GM18502 (cell line): ENCODE results near the gene PARP12.

Source experiments
- ATAC-seq: cut with Tn5 transposase; IDR thresholded peaks from one replicate; pipeline ENCODE4 v1.9.1; 2021; ENCODE audit warnings: mild to moderate bottlenecking; ENCODE audit not compliant: unreplicated experiment, poor library complexity

The PARP12 gene

DNA sequence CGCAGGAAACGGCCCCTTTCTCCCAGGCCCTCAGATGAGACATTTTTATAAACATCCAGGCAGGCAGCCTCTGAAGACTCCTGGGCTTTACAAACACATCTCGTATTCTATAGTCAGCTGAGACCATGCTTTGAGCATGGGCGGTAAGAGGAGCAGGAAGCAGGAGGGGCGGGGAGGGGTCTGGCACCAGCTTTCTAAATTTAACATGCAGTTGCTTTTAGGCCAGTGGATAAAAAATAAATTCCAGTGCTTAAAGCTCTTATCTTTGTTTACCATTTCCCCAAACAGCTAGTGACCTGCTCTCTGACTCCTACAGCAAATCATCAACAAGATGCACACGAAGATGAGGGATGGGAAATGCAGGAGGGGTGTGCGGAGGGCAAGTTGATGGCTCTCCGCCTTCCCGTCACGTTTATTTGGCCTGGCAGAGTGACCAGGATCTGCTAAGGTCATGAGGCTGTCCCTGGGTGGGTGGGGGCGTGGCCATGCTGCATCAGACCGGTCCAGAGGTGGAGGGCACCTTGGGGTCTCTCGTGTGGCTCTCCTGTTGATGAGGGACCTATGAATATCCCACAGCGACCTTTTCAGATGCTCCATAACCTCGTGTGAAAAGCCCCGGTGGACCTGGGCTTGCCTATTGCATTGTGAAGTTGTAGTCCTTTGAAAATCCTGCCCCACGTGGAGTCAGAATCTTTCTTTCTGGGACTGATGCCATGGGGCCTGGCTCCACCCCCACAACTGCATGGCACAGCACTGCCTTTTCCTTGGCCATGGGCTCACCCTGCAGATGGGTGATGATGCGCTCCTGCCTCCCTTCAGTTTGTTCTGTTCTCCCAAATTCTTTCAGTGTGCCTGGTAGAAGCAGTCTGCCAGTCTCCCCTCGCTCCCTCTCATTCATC is 67.5 kb downstream of the PARP12 start:
- no peak for ATAC-seq

DNA sequence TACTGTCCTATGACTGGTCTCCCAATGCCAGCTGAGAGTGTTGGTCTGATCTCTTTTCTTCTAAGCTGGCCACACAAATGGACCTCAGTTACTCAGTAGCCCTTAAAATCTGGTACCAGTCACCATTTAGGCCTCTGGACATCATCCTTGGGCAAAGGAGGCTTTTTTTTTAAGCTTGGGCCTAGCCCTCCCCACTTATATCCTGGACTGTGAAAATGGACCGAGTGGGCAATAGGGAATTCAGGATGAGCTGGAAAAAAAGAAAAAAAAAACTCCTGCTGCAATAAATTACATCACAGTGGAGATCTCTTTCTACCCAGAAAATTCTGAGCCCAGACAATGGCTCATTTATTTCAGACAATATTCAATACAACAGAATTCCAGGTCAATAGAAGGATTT is 68.4 kb downstream of the PARP12 start:
- ATAC-seq, result no peak

DNA sequence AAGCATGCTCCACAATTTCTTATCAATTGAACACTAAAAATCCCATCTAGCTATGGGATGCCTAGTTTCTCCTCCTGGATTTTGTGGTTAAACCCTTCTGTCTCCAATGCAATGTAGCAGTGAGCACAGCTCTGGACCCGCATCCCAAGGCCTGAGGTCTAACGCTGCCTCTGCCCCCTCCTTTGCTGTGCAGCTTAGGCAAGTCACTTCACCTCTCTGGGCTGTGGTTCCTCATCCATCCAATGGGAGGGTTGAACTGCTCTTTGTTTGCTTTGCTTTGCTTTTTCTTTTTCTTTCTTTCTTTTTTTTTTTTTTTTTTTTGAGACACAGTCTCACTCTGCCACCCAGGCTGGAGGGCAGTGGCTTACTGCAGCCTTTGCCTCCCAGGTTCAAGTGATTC is 69.2 kb downstream of the PARP12 start:
- ATAC-seq, result no peak

DNA sequence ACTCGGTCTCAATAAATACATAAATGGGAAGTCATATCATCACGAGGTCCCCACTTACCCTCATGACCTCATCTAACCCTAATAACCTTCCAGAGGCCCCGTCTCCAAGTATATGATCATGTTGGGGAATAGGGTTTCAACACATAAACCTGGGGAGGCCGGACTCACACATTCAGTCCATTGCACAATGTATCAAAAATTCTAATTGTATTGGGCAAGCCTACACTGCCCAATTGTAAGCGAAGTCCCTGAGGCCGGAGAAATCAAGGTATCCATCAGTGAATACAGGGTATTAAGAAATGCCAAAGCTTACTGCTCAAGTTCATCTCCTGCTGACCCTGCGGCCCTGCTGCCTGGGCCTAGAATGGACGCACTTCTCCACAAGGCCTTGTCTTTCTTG is 69.6 kb downstream of the PARP12 start:
- ATAC-seq, result no peak

DNA sequence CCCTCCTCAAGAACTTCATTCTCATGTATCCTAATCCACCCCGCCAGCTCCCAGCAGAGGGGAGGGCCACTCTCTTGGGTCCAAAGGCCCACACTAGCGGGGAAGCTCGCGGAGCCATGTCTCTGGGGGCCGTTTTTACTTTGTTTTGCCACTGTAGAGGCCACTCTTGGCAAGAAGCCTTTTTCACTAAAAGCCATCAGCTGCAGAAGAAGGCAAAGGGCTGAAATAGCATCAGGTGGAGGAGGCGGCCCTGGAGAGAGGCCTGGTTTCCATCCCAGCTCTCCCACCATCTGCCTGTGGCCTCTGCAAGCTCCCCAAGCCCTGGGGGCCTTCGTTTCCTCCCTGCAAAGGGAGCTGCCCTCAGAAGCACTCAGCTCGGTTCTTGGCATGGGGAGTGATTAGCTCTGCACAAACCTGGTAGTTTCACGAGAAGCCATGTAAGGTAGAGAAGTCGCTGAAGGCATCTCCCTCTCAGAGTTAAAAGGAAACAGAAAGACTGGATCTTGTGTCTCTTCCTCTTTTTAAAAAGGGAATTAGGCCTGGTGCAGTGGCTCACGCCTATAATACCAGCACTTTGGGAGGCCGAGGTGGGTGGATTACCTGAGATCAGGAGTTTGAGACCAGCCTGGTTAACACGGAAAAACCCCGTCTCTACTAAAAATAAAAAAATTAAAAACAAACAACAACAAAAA is 70.3 kb downstream of the PARP12 start:
- no peak for ATAC-seq

DNA sequence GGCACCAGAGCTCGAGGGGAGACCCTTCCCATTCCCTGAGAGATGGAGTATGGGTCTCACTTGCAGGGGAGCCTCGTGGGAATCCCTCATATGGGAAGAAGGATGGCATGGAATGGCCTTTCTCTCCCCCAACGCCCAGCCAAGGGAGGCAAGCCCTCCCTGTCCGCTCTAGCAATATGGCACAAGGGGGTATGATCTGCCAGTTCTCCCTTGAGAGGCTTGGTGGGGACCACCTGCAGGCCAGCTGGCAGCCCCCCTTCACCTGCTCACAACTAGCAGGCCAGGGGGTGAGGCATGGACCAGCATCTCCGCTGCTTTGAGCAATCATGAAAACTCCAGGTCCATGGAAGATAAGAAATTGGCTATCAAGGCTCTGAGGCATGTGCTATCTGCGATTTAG is 70.8 kb downstream of the PARP12 start:
- ATAC-seq, result no peak

DNA sequence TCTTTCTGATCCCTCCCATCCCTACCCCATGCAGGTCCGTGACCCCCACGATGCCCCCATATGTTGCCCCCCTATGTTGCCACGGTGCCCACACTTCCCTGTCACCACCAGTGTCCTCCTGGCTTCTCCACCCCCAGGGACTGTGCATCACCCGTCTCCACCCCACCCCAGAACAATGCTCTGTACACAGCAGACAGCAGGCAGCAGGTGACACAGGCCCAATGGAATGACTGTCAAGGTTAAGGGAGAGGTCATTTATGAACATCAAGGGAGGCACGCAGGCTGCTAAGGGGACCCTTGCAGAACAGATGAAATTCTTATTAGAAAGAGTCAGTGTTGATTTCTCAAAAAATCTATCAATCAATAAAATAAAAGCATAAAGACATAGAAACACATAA is 71.5 kb downstream of the PARP12 start:
- ATAC-seq, result no peak

DNA sequence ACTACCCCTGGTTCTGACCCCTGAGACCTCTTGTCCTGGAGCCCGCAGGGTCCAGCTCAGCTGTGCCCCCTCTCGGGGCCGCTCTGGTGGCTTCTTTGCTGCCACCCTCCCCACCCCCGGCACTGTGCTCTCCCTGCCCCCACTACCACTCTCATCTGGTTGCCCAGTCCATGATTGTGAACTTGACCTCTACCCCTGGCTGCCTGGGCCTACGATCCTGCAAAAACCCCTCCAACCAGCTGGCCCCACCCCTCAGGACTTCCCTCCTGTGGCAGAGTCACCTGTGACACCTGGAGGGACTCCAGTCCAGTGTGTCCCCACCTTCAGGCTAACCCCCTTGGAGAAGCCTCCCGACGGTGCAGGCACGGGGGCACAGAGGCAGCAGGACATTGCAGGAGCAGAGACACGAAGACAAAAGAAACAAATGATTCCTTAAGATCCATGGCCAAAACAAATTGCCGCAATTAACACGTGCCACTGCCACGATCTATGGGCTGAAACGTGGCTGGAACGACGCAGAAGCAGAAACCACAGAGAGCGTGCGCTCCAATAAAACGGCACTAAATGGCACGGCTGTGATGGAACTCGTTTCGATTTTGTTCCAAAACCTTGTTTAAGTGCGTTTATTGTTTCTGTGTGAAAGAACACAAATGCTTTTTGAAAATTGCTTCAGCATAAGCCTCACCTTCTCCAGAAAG is 72.0 kb downstream of the PARP12 start:
- ATAC-seq, result no peak

DNA sequence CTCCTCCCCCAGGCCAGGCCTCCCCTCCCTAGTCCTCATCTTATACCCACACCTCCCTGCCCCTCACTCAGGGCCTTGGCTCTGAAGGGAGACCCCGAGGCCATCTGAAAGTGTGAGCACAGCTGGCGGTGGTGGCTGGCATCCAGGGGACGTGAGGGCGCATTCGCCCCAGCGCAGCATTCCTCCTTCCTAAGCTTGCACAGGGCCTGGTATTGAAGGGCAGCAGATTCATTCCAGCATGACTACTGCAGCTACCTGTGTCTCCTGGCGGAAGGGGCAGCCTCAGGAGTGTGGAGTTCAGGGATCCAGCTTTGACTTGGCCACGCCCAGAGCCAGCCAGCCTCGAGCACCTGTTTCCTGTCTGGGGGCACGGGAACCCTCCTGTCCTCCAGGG is 72.6 kb downstream of the PARP12 start:
- ATAC-seq, result no peak

DNA sequence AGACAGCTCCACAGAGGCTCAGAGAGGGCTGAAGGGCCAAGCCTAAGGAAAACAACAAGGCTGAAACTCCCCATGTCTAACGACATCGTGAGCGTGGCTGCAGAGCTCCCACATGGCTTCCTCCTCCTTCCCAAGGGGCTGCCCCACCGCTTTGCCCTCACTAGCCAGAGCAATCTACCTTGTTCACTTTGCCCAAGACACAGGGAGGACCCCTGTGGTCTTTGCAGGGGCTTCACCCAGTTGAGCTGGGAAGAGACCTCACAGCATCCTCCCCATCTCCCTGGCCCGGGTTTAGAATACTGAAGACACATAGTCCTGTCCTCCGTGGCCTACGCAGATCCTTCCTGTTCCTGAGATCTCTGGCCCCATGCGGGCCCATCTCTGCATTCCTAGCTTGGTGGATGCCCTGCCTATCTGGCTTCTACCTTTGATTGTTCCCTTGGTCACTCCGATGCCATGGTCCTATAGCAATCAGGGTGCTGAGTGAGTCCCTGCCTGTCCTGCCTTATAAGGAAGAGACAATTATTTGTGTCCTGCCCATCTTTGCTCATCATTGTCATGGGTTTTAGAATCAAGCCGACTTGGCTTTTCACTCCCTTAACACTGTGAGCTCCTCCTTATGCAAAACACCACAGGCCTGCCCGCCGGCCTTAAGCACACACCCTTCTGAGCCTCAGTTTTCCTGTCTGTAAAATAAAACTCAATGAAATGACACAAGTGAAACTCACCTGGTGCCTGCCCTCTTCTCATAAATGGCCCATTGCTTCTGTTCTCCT is 73.2 kb downstream of the PARP12 start:
- no peak for ATAC-seq

DNA sequence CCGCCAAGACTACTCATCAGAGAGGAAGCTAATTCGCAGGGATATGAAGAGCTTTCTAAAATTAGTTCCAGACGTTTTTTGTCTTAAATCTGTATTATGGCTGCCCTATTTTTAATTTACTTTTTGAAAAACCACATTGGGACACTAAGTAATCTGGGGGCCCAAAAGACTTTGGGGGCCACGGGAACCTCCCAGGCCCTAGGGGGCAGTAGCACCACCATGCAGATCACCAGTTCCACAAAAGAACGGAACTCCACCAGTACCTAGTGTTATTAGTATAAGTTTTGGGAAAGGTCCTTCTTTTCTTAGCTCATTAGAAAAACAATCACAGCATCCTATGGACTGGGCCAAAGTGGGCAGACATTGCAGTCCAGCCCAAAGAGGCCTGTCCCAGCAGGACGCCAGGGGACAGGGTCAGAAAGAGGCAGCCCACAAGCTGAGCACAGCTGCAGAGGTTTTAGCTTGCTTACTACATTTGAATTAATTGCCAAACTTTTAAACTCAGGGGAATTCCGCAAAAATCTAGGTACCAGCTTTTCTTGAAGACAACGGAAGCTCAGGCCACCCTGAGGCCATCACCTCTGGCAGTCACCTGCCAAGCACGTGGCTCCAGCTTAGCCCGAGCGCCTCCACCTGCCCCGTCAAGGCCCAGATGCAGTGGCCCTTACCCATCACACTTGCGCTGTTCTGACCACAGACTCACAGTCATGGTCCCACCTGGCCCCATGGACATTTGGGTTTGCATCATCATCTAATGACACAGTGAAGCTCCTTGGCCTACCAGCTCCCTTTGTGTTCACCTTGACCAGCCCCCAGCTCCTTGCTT is 74.8 kb downstream of the PARP12 start:
- ATAC-seq, result no peak

DNA sequence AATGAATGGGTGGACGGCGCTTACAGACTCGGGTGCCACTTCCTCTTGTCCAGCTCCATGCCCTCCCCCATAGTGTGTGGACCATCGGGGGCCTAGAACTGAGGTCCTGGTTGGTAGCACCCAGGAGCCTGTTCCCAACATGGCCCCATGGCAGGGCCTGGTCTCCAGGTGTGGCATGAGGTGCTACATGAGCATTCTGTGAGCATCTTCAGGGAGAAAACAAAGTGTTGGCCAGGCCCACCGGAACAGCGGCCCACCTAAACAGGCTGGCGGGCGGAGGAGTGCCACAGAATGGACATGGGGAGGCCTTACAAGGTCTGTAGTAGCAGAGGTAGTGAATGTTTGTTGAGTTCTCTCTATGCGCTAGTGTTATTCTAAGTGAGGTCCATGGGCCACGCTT is 76.9 kb downstream of the PARP12 start:
- no peak for ATAC-seq

DNA sequence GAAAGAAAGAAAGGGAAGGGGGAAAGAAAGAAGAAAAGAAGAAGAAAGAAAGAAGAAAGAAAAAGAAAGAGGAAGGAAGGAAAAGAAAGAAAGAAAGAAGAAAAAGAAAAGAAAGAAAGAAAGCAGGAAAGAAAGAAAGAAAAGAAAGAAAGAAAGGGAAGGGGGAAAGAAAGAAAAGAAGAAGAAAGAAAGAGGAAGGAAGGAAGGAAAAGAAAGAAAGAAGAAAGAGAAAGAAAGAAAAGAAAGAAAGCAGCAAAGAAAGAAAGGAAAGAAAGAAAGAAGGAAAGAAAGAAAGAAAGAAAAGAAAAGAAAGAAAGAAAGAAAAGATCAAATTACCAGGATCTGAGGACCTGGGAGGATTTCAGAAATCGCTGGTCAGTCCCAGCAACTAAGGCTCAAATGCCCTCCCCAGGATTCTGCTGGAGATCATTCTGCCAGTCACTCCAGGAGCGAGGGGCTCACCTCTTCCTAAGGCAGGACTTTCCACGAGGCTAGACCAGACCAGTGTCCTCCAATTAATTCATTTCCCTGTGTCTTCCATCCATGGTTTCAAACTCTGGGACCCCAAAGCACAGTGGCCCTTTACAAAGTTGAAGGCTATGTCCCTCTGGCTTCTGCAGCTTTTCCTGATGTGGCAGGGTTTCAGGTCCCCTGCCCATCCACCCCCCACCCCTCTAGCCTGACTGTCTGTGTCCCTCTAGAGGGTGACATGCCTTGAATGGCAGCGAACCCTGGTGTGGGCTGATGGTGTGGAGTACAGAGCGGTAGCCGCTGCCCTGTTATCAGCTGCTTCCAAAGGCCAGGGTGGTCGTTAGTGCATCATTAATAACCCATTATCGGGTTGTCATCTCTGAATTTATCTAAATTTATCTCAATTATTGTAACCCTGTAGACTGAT is 77.9 kb downstream of the PARP12 start:
- no peak for ATAC-seq

DNA sequence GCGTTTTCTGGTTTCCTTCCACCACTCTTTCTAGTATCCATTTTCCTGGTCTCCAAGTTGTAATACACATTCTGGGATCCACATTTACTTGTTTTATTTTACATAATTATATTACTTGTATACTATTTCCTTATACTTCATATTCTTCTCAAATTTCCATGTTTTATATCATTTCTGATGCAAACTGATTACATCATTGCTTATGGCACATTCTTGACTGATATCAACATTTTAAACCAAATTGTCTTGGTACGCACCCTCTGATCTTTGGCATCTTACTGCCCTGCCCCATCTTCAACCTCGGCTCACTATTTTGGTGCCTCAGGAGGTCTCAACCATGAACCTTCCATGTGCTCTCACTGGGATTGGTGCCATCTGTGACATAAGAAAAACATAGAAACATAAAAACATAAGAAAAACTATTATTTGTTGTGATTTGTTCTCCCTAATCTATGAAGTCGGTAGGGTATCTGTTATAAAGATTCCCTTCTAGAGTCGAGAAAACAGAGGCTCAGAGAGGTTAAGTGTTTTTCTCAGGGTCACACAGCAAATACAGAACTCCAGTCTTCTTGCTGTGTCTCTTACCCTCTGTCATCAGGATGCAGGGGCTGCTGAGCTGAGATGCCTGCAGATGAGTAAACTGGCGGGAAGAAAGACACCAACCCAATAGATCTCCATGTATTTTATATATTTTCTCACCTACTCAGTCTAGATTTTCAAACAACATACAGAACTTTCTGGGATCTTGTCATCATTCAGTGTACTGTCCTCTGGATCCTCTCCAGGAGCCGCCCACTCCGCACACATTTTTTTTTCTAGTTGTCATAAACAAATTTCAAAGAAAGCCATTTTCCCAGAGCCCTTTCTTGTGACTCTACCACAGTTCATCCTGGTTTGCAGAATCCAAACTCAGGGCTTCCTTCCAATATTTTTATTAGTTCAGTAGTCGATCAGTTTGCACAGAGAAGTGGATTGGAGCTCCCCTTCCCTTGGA is 79.5 kb downstream of the PARP12 start:
- ATAC-seq, result no peak

DNA sequence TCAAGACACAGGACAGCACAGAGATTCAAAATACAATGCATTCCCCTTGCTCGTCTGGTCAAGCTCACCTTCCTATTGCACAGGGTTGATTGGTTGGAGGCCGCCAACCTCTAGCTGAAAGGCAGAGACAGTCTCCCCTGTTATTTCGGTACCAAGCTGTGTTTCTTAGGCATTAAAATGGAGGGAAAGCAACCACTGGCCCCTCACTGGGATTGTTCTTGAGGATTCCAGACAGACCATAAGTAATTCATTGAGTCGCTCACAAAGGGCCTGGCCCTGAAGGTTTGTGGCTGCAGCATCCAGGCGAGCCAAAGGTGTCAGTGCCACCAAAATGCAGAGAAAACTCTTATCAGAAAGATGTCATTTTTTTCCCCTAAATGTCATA is 81.2 kb downstream of the PARP12 start:
- no peak for ATAC-seq

DNA sequence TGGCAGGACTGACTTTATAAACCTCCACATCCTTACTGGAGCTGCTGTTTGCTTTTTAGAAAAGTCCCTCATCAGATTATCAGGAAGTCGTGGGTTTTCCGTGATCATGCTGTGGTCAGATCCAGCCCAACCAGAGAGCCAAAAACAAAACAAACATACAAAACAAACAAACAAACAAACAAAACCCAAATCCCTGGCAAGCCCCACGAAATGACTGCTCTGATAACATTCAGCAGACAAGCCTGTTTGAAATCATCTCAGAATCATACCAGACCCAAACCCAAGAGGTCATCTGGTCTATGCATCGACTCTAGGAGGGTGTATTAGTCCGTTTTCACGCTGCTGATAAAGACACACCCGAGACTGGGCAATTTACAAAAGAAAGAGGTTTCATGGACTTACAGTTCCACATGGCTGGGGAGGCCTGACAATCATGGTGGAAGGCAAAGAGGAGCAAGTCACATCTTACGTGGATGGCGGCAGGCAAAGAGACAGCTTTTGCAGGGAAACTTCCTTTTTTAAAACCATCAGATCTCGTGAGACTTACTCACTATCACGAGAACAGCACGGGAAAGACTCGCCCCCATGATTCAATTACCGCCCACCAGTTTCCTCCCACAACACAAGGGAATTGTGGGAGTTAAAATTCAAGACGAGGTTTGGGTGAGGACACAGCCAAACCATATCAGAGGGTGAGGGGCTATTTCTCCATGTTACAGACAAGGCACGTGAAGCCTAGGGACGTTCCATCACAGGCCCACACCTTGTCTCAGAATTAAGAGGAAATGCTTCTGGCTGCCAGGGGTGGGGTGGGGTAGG is 85.7 kb downstream of the PARP12 start:
- ATAC-seq, result no peak
